Lower leg skin (tissue), 3 donors: ENCODE measurements around the gene MEIS3.

Experiments
- POLR2A ChIP-seq, 2 donors: fragments of 450-650 bp; IDR thresholded peaks; one replicate each; pipeline ENCODE4 v1.6.1; 2016 to 2017; ENCODE audit warnings: antibody characterized with exemption in 2 of 2, mild to moderate bottlenecking in 1 of 2, moderate library complexity in 1 of 2
- TF ChIP-seq, protein P1 (sequence below), 3 donors: fragments of 450-650 bp; IDR thresholded peaks; one replicate each; pipeline ENCODE4 v1.5.1; 2016; ENCODE audit warnings: antibody characterized with exemption in 3 of 3, mild to moderate bottlenecking in 3 of 3, moderate library complexity in 2 of 3

GRCh38 chr19:47459477-47459876 lies 40.1 kb upstream of the MEIS3 start:
- TF ChIP-seq, protein P1, sequence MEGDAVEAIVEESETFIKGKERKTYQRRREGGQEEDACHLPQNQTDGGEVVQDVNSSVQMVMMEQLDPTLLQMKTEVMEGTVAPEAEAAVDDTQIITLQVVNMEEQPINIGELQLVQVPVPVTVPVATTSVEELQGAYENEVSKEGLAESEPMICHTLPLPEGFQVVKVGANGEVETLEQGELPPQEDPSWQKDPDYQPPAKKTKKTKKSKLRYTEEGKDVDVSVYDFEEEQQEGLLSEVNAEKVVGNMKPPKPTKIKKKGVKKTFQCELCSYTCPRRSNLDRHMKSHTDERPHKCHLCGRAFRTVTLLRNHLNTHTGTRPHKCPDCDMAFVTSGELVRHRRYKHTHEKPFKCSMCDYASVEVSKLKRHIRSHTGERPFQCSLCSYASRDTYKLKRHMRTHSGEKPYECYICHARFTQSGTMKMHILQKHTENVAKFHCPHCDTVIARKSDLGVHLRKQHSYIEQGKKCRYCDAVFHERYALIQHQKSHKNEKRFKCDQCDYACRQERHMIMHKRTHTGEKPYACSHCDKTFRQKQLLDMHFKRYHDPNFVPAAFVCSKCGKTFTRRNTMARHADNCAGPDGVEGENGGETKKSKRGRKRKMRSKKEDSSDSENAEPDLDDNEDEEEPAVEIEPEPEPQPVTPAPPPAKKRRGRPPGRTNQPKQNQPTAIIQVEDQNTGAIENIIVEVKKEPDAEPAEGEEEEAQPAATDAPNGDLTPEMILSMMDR (IDR thresholded peaks at IDR 0.05) = no peak
- TF ChIP-seq POLR2A (IDR thresholded peaks at IDR 0.05) = no peak
